Measurements from ENCODE around the gene SLC4A5.
A peak's percentile ranks its signal among the peaks of the same experiment; 100 is the strongest.

Gene SLC4A5

GRCh38 chr2:74364533-74365505, 21.6 kb upstream of the SLC4A5 start:
- POLR2A ChIA-PET, result interaction anchor here (0.6 to 1.0 kb wide), 2 partner anchors 27 to 542 kb away, joined by 3 read pairs; no protein-coding TSS in a partner anchor
- Histone ChIP-seq H3K36me3 (ENCODE audit: control insufficient read depth in 2 of 2, insufficient read depth in 1 of 2, low read length in 2 of 2) (peaks cover 22 to 100% of the 10 kb centered on the region in 2 experiments), H3K4me3 (ENCODE audit: low read depth, low read length) (no peak overlapping the region)

GRCh38 chr2:74361327-74361726, 18.1 kb upstream of the SLC4A5 start:
- H3K27ac ChIP-seq (ENCODE audit: extremely low read depth, low read depth, low read length), result no peak overlapping the region
- no peak for TF ChIP-seq TCF7L2 (IDR thresholded peaks at IDR 0.05; ENCODE audit: borderline replicate concordance, low read depth, low read length)
- TF ChIP-seq REST (tag by site-specific recombination; IDR thresholded peaks at IDR 0.05), result peak; percentile 65
- no peaks in the 10 kb centered on the region for H3K9me3 ChIP-seq (ENCODE audit: control insufficient read depth, insufficient read depth, low read depth, low read length)
- no peaks in the 10 kb centered on the region for H3K4me1 ChIP-seq (ENCODE audit: control insufficient read depth, insufficient read depth, low read length)
- CTCF ChIA-PET, result interaction anchor here (0.9 to 4.1 kb wide), 2 partner anchors 26 to 39 kb away, joined by 5 to 19 read pairs; no protein-coding TSS in a partner anchor
- H3K4me3 ChIP-seq (ENCODE audit: low read depth, low read length), result no peak overlapping the region
- POLR2A ChIA-PET, result no interaction called here
- H3K36me3 ChIP-seq (ENCODE audit: control insufficient read depth in 2 of 2, insufficient read depth in 1 of 2, low read length in 2 of 2), result peaks cover 21 to 97% of the 10 kb centered on the region in 2 experiments

More at GRCh38 chr2:74364533-74365505, 21.6 kb upstream of the SLC4A5 start:
- no peak overlapping the region for H3K27ac ChIP-seq (ENCODE audit: extremely low read depth, low read depth, low read length)
- H3K4me1 ChIP-seq (ENCODE audit: control insufficient read depth, insufficient read depth, low read length), result no peaks in the 10 kb centered on the region
- CTCF ChIA-PET, result no interaction called here
- H3K9me3 ChIP-seq (ENCODE audit: control insufficient read depth, insufficient read depth, low read depth, low read length), result no peaks in the 10 kb centered on the region
- no peak for TF ChIP-seq OVOL3 (tag by site-specific recombination; IDR thresholded peaks at IDR 0.05)
- no peak for TF ChIP-seq ZNF791 (tag by site-specific recombination; IDR thresholded peaks at IDR 0.05)
- no peak for TF ChIP-seq KLF7 (tag by site-specific recombination; IDR thresholded peaks at IDR 0.05; ENCODE audit: borderline replicate concordance)
- no peak for TF ChIP-seq ZNF626 (tag by site-specific recombination; IDR thresholded peaks at IDR 0.05)
- no peak for TF ChIP-seq ZNF223 (tag by site-specific recombination; IDR thresholded peaks at IDR 0.05)

DNA sequence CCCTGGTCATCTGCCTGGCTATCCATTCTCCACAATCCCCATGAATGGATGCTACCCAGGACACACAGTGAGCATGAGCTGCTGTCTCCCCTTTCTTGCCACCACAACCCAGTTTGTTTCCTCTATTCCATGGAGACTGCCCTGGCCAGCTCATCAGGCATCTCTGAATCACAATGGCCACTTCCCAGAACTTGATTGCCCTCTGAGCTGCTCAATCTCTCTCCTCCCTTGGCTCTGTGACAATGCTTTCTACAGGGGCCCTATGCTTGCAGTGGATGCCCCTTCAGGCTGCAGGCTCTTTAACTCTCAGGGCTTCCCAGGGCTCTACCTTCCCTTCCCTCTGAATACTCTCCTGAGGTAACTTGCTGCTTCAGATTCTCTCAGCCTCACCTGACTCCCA, 14.4 kb upstream of the SLC4A5 start:
- H3K4me1 ChIP-seq (ENCODE audit: control insufficient read depth, insufficient read depth, low read length), result no peaks in the 10 kb centered on the region
- ChIA-PET CTCF (interaction anchor here (0.8 to 0.9 kb wide), 2 partner anchors 22 to 676 kb away, joined by 3 to 5 read pairs; no protein-coding TSS in a partner anchor), POLR2A (no interaction called here)
- H3K36me3 ChIP-seq (ENCODE audit: control insufficient read depth in 2 of 2, insufficient read depth in 1 of 2, low read length in 2 of 2), result peaks cover 9 to 74% of the 10 kb centered on the region in 2 experiments
- H3K9me3 ChIP-seq (ENCODE audit: control insufficient read depth, insufficient read depth, low read depth, low read length), result no peaks in the 10 kb centered on the region
- TF ChIP-seq ZSCAN5A (tag by site-specific recombination; IDR thresholded peaks at IDR 0.05) (no peak), GLI4 (tag by site-specific recombination; IDR thresholded peaks at IDR 0.05) (no peak)
- no peak overlapping the region for H3K4me3 ChIP-seq (ENCODE audit: low read depth, low read length)
- no peak overlapping the region for H3K27ac ChIP-seq (ENCODE audit: extremely low read depth, low read depth, low read length)

GRCh38 chr2:74349889-74350288, 6.7 kb upstream of the SLC4A5 start:
- POLR2A ChIA-PET, result no interaction called here
- H3K36me3 ChIP-seq (ENCODE audit: control insufficient read depth in 2 of 2, insufficient read depth in 1 of 2, low read length in 2 of 2), result peaks cover 0 to 5% of the 10 kb centered on the region in 2 experiments; a peak in 2 of 3 replicates
- no peak overlapping the region for H3K4me3 ChIP-seq (ENCODE audit: low read depth, low read length)
- H3K9me3 ChIP-seq (ENCODE audit: control insufficient read depth, insufficient read depth, low read depth, low read length), result no peaks in the 10 kb centered on the region
- H3K27ac ChIP-seq (ENCODE audit: extremely low read depth, low read depth, low read length), result no peak overlapping the region
- H3K4me1 ChIP-seq (ENCODE audit: control insufficient read depth, insufficient read depth, low read length), result no peaks in the 10 kb centered on the region; the same call in 1 of the 2 replicates
- CTCF ChIA-PET, result interaction anchor here (1.0 to 3.3 kb wide), 2 partner anchors 15 to 100 kb away, joined by 3 to 24 read pairs; no protein-coding TSS in a partner anchor
- TF ChIP-seq GLI4 (tag by site-specific recombination; IDR thresholded peaks at IDR 0.05), result no peak
- TF ChIP-seq BCL11A (tag by site-specific recombination; IDR thresholded peaks at IDR 0.05; ENCODE audit: low read depth), result no peak
- TF ChIP-seq, protein P1, sequence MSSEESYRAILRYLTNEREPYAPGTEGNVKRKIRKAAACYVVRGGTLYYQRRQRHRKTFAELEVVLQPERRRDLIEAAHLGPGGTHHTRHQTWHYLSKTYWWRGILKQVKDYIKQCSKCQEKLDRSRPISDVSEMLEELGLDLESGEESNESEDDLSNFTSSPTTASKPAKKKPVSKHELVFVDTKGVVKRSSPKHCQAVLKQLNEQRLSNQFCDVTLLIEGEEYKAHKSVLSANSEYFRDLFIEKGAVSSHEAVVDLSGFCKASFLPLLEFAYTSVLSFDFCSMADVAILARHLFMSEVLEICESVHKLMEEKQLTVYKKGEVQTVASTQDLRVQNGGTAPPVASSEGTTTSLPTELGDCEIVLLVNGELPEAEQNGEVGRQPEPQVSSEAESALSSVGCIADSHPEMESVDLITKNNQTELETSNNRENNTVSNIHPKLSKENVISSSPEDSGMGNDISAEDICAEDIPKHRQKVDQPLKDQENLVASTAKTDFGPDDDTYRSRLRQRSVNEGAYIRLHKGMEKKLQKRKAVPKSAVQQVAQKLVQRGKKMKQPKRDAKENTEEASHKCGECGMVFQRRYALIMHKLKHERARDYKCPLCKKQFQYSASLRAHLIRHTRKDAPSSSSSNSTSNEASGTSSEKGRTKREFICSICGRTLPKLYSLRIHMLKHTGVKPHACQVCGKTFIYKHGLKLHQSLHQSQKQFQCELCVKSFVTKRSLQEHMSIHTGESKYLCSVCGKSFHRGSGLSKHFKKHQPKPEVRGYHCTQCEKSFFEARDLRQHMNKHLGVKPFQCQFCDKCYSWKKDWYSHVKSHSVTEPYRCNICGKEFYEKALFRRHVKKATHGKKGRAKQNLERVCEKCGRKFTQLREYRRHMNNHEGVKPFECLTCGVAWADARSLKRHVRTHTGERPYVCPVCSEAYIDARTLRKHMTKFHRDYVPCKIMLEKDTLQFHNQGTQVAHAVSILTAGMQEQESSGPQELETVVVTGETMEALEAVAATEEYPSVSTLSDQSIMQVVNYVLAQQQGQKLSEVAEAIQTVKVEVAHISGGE (tag by site-specific recombination; conservative IDR thresholded peaks at IDR 0.05; ENCODE audit: low read depth), result no peak
- TF ChIP-seq ZNF555 (tag by site-specific recombination; conservative IDR thresholded peaks at IDR 0.05), result no peak
- no peak for TF ChIP-seq ZBTB7A (tag by site-specific recombination; IDR thresholded peaks at IDR 0.05; ENCODE audit: low read depth)
- TF ChIP-seq, protein P2, sequence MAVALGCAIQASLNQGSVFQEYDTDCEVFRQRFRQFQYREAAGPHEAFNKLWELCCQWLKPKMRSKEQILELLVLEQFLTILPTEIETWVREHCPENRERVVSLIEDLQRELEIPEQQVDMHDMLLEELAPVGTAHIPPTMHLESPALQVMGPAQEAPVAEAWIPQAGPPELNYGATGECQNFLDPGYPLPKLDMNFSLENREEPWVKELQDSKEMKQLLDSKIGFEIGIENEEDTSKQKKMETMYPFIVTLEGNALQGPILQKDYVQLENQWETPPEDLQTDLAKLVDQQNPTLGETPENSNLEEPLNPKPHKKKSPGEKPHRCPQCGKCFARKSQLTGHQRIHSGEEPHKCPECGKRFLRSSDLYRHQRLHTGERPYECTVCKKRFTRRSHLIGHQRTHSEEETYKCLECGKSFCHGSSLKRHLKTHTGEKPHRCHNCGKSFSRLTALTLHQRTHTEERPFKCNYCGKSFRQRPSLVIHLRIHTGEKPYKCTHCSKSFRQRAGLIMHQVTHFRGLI (tag by site-specific recombination; IDR thresholded peaks at IDR 0.05), result no peak

Data from HEK293 (cell line).